Progenitor cell of endocrine pancreas (in vitro differentiated cells): Measurements from ENCODE around the gene PALLD. TPM values are rescaled to one million over a fixed set of nuclear protein-coding genes. Genes with fewer than 3 reads are reported as not detected.

Experiments used
- DNase-seq: peaks from one replicate; pipeline ENCODE4 v3.0.0; 2021; ENCODE audit warnings: low spot score; ENCODE audit not compliant: unreplicated experiment
- H3K27ac Mint-ChIP-seq: 2 replicates; pipeline ENCODE4 v1.8.0; 2021; ENCODE audit warnings: mild to moderate bottlenecking, moderate library complexity, mixed read lengths
- H3K27me3 Mint-ChIP-seq: 2 replicates; pipeline ENCODE4 v1.8.0; 2021; ENCODE audit warnings: mixed read lengths
- H3K36me3 Mint-ChIP-seq: 2 replicates; pipeline ENCODE4 v1.8.0; 2022; ENCODE audit warnings: mixed read lengths; ENCODE audit not compliant: insufficient read depth
- H3K4me1 Mint-ChIP-seq: 2 replicates; pipeline ENCODE4 v1.8.0; 2021; ENCODE audit warnings: low read depth, mixed read lengths
- H3K4me3 Mint-ChIP-seq: 2 replicates; pipeline ENCODE4 v1.8.0; 2021; ENCODE audit warnings: low read depth, mild to moderate bottlenecking, moderate library complexity, mixed read lengths
- H3K9me3 Mint-ChIP-seq: 2 replicates; pipeline ENCODE4 v1.8.0; 2021; ENCODE audit warnings: low read depth, mixed read lengths
- total RNA-seq: library from RNA; stranded (reverse); gene quantifications from 2 replicates; pipeline ENCODE4 v1.2.1, GENCODE V29; 2021
- TF ChIP-seq, protein P1 (sequence below): fragments of 200-600 bp; sonication (generic); IDR thresholded peaks from one replicate; pipeline ENCODE4 v1.5.0; 2021; ENCODE audit warnings: antibody characterized with exemption, mild to moderate bottlenecking; ENCODE audit not compliant: unreplicated experiment

PALLD gene
- total RNA-seq, 1 donor from 2014 or later = 43.2 TPM

DNA sequence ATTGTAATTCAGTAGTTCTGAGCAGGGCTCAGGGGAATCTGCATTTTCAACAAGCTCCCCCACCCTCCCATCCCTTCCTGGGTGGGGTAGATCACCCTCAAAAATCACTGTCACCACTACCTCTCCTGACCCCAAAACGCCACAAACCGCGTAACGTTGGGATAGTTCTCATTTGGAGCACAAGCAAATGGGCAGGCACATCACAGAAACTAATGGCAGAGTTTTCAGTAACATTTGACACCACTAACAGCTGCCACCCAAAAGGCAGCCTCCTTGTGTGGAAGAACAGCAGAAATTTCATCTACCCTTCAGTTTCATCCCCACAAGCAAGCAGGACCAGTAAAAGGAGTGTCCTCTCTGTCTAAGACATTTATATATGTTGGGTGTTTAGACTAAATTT, 132.7 kb downstream of the PALLD start:
- TF ChIP-seq, protein P1, sequence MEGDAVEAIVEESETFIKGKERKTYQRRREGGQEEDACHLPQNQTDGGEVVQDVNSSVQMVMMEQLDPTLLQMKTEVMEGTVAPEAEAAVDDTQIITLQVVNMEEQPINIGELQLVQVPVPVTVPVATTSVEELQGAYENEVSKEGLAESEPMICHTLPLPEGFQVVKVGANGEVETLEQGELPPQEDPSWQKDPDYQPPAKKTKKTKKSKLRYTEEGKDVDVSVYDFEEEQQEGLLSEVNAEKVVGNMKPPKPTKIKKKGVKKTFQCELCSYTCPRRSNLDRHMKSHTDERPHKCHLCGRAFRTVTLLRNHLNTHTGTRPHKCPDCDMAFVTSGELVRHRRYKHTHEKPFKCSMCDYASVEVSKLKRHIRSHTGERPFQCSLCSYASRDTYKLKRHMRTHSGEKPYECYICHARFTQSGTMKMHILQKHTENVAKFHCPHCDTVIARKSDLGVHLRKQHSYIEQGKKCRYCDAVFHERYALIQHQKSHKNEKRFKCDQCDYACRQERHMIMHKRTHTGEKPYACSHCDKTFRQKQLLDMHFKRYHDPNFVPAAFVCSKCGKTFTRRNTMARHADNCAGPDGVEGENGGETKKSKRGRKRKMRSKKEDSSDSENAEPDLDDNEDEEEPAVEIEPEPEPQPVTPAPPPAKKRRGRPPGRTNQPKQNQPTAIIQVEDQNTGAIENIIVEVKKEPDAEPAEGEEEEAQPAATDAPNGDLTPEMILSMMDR = no peak
- no peaks in the 10 kb centered on the region for H3K36me3 Mint-ChIP-seq
- H3K9me3 Mint-ChIP-seq = no peaks in the 10 kb centered on the region
- peaks cover 26% of the 10 kb centered on the region for H3K27me3 Mint-ChIP-seq
- DNase-seq = no peak
- peaks cover 19% of the 10 kb centered on the region for H3K4me1 Mint-ChIP-seq
- no peak overlapping the region for H3K4me3 Mint-ChIP-seq
- no peak overlapping the region for H3K27ac Mint-ChIP-seq

DNA sequence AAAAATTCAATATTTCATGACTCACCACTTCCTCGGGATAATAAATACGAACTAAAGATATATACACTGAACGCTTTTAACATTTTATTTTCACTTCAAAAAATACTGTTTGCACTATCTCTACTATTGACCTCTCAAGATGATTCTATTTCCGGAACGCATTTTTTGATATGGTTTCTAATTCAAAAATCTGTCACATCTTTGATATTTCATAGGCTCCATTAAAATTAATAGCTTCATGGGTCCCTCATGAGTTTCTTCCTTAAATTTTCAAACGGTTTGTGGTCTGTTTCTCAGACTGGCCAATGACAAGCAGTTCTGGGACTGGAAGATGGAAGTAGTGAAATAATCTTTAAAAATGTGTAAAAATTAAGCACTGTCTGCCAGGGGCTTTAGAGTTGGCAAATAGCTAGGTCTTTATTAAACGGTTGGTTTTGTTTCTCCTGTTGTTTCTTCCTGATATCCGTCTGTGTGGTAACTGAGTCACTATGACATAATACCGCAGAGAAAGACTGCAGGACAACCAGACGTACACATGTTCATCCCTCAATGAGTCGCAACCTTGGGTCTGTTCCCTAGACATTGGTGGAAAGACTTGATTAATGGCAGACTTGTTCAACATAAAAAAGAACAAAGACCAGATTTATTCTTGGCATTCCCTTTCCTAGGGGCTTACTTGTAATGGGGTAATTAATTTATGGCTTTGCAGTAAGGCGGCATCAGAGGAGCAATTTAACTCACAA, 133.8 kb downstream of the PALLD start:
- Mint-ChIP-seq H3K4me3 (peak overlapping the region; percentile 93), H3K36me3 (no peaks in the 10 kb centered on the region), H3K9me3 (no peaks in the 10 kb centered on the region), H3K4me1 (peaks cover 20% of the 10 kb centered on the region), H3K27me3 (peaks cover 26% of the 10 kb centered on the region), H3K27ac (peak overlapping the region; percentile 94)
- no peak for DNase-seq
- TF ChIP-seq, protein P1 = no peak

DNA sequence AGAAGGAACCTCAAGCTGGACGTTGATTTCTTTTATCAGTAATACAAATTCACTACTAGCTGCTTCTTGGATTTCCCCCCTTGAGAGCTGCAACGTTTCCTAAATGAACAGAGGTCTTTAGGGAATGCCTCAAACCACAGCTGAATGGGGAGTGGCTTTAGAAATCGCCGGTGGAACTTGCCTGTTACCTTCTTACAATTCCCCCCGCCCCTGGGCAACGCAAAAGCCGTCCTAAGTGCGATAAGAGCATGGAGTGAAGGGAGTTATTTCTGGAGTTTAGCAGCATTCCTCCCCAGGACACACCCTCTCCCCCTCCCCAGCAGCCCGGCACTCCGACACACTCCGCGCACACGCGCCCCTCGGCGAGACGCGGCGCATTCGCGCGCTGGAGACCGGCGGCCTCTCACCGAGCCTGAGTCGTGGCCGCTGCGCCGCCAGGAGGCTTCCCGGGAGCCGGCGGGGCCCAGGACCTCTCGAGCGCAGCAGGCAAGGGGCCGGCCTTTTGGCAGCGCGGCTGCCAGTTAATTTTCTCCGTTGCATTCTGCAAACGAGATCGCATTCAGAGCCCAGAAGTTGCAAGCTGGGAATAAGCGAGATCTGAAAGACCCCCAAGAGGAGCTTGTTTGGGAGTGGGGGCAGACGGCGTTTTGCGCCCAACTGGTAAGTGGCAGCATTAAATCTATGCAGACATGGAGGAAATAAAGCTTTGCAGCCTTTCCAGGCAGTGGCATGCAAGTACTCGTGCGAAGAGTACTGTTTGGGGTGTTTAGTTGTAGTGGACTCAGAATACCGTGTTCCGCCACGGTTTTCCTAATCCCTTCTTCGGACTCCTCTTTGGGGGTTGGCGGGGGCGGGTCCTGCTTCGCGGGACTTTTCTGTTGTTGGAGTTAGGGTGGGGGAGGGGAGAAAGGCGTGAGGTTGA, 134.7 kb downstream of the PALLD start:
- TF ChIP-seq, protein P1 = peak; percentile 56
- peak; percentile 75 for DNase-seq
- Mint-ChIP-seq H3K4me3 (peak overlapping the region; percentile 93), H3K9me3 (no peaks in the 10 kb centered on the region), H3K36me3 (no peaks in the 10 kb centered on the region), H3K27me3 (peaks cover 26% of the 10 kb centered on the region), H3K4me1 (peaks cover 20% of the 10 kb centered on the region), H3K27ac (peak overlapping the region; percentile 94)

DNA sequence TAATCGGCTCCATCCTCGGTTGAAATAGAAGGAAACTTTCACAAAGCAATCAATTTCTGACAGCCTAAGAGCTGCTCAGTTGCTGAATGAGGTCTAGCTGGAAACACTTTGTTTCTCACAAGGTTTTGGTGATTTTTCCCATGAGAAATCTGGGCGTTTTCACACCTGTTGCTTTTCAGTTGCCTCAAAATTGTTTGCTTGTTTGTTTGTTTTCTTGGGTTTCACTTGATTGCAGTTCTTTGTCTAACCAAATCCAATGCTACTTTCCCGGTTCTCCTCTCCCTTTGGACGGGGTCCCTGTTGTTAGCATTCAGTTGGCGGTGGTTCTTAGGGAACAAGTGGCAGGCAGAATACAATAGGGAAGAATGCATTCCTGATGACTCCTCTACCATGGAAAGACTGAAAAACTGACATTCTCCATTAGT, 135.5 kb downstream of the PALLD start:
- Mint-ChIP-seq H3K27me3 (peaks cover 30% of the 10 kb centered on the region), H3K4me1 (peaks cover 26% of the 10 kb centered on the region), H3K27ac (peak overlapping the region; percentile 94), H3K4me3 (peak overlapping the region; percentile 93), H3K36me3 (no peaks in the 10 kb centered on the region), H3K9me3 (no peaks in the 10 kb centered on the region)
- TF ChIP-seq, protein P1 = no peak
- no peak for DNase-seq

DNA sequence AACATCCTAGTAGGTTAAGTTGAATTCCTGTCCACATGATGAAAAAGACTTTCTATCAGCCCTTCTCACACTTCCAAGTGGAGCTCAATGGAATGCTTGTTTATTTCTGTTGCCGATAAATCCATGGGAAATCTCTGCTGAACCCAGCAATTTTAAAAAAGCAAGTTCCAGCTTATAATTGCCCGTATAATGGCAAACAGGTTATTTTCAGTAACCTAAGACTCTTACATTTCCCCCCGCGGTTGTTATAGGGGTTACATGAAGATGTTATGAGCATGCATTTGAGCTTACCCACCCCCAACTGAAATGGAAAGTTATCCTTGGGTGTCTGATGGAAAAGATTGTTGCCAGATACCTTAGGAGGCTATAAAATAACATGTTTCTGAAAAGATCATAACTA, 136.2 kb downstream of the PALLD start:
- Mint-ChIP-seq H3K4me3 (peak overlapping the region; percentile 93), H3K4me1 (peaks cover 27% of the 10 kb centered on the region), H3K27ac (no peak overlapping the region), H3K36me3 (no peaks in the 10 kb centered on the region), H3K9me3 (no peaks in the 10 kb centered on the region), H3K27me3 (peaks cover 30% of the 10 kb centered on the region)
- DNase-seq = no peak
- TF ChIP-seq, protein P1 = no peak
